GM19240 (cell line): ENCODE measurements around the gene NHLRC1.

ENCODE experiments used
- DNase-seq: peaks from one replicate; pipeline ENCODE4 v3.0.0; 2011; ENCODE audit warnings: low spot score; ENCODE audit not compliant: insufficient read length

The NHLRC1 gene

DNA sequence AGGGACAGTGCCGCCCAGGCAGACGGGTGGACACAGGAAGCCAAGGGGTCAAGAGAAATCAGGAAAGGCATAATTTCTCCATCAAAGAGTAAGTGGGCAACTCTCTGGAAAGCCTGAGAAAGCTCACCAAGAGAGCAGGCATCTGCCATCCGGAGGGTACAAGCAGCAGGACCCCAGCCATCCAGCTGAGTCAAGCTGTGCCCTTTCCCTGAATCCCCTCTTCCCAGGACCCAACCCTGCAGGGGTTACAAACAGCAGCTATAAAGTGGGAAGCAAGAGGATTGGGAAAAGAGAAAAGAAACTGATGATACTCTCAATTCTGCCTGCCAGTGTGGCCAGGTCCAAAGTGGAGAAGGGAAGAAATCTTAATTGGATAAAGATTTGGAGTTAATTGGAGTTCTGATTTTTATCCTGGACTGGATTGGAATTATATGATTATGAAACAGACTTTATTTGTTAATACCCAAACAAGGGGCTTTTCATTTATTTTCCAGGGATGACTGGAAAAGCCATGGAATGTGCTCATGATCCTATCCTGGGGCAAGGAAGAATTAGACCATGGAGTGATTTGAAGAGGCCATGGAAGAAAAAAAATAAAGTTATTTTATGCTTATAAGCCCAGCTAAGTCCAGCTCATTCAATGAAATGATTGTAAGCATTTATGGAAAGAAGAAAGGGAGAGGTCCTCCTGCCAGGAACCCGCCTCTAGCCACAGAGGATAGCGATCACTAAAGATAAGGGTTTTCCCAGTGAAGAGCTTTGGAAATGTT, 34.9 kb downstream of the NHLRC1 start:
- DNase-seq = no peak

DNA sequence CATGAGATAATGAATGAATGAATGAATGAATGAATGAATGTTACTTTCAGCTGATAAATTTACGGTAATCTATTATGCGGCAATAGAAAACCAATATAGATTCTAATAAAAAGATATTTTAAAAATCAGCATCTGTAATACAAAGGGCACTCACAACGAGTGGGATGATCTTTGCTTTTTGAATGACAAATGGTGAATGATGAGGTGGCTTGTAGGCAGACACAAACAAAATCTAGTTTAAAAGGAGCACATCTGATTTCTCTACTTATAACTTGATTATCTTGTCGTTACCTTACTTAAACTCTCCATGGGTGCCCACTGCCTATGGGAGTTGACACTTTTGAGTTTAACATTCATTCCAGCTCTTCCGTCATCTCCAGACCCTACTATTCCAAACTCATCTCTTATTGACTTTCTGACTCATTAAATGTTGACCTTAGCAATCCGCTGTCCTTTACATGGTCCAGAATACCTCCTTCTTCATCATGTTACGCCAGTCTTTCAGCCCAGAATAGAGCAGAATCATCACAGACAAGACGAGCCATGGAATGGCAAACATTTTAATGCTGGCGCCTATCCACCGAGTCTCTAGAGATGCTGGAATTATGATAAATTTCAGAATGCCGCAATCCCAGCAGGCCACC, 41.3 kb downstream of the NHLRC1 start:
- DNase-seq = no peak

DNA sequence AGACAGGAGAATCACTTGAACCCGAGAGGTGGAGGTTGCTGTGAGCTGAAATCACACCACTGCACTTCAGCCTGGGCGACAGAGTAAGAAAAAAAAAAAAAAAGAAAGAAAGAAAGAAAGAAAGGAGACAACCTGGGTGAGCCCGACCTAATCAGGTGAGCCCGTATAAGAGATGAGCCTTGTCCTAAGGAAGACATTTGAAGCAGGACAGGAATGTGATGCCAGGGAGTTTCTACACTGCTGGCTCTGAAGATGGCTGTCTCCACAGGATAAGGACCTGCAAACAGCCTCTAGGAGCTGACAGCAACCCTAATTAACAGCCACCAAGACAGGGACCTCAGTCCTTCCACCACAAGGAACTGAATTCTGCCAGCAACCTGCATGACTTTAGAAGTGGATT, 41.9 kb downstream of the NHLRC1 start:
- DNase-seq = no peak

DNA sequence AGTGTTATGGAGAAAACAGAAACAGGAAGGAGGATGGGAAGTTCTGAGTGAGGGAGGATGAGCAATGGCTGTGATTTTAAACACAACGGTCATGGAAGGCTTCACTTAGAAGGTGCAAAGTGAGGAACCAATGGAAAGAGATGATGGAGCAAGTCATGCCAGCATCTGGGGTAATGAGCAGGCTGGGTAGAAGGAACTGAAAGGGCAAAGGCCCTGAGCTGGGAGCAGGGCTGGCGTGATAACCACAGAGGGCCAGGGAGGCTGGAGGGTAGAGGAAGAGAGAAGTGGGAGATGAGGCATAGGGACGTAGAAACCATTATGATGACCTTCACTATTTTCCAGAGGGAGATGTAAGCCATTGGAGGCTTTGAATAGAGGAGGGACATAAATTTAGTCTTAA, 43.6 kb downstream of the NHLRC1 start:
- no peak for DNase-seq

DNA sequence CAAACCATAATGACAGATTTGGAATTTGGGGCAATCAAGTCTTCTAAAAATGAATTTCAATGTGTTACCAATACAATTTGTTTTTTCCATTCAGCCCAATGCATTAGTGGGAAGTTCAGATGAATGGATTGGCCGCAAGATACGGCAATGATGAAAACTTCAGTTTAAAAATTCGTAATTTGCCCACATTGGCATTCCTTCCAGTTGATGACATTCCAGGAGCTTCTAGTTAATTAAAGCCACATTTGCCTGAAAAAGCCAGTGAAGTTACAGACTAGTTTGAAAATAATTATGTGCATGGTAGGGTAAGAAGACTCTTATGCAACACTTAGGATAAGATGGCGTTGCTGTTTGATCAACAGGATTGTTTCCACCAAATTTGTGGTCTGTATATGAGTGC, 46.2 kb downstream of the NHLRC1 start:
- DNase-seq = no peak

DNA sequence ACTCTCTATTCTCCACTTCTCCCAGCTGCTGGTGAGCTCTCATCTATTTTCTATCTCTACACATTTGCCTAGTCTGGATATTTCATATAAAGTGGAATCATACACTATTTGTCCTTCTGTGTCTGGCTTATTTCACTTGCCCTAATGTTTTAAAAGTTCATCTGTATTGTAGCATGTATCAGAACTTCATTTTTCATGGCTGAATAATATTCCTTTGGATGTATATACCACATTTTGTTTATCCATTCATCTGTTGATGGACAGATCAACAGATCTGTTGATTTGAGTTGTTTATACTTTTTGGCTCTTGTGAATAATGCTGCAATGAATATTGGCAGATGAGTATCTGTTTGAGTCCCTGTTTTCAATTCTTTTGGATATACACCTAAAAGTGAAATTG, 49.6 kb downstream of the NHLRC1 start:
- DNase-seq = no peak

DNA sequence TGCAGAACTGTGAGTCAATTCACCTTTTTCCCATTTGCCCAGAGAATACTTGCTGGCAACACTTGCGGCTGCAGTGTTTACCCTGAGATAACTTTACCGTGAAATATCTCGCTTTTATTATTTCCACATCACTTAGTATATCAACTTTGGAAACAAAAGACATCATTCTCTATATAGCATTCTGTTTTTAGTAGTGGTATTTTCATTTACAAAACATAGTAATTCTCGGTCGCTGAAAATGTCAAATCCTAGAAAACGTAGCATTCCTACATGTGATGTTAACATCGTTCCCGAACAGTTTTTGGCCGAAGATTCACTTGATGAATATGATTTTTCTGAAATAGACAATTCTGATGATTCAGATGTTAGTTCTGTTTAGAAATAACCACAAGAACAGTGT, 52.0 kb downstream of the NHLRC1 start:
- DNase-seq = no peak
